ENCODE measurements around the gene U2AF1. TPM values are rescaled to one million over a fixed set of nuclear protein-coding genes. Genes with fewer than 3 reads are reported as not detected.
"Not testable (repeated sequence)": the region's sequence is repeated elsewhere in the genome, so short reads cannot be mapped to it uniquely, and the experiment has no call there.

Gene U2AF1
- 55.8 TPM for polyA plus RNA-seq (2013, experiment 1 of 2; ENCODE audit: insufficient read length)
- 49.7 TPM for polyA plus RNA-seq (2013, experiment 2 of 2; ENCODE audit: insufficient read length)

GRCh38 chr21:43106965-43107793 lies at the start of gene U2AF1:
TSS of gene U2AF1 (minus strand) at chr21:43107570. CDS start at chr21:43107494, 76 bp downstream.
- DNase-seq, result not testable (repeated sequence)

GRCh38 chr21:43153601-43154000 lies 46.2 kb upstream of the U2AF1 start:
- not testable (repeated sequence) for DNase-seq

- DNase-seq, result not testable (repeated sequence)
These were observed 42.0 kb upstream of the U2AF1 start for GRCh38 chr21:43149344-43149743.

GRCh38 chr21:43147999-43148398 lies 40.6 kb upstream of the U2AF1 start:
- not testable (repeated sequence) for DNase-seq

GRCh38 chr21:43146637-43147036 lies 39.3 kb upstream of the U2AF1 start:
- not testable (repeated sequence) for DNase-seq

GRCh38 chr21:43141407-43141806 lies 34.0 kb upstream of the U2AF1 start:
- not testable (repeated sequence) for DNase-seq

GRCh38 chr21:43138944-43139343 lies 31.6 kb upstream of the U2AF1 start:
- DNase-seq, result not testable (repeated sequence)

- DNase-seq, result not testable (repeated sequence)
These were observed 27.1 kb upstream of the U2AF1 start for GRCh38 chr21:43134520-43134919.

- not testable (repeated sequence) for DNase-seq
These were observed 22.7 kb upstream of the U2AF1 start for GRCh38 chr21:43130094-43130493.

- not testable (repeated sequence) for DNase-seq
These were observed 8.6 kb upstream of the U2AF1 start for GRCh38 chr21:43115956-43116355.

- DNase-seq, result not testable (repeated sequence)
These were observed 7.1 kb upstream of the U2AF1 start for GRCh38 chr21:43114483-43114882.

- not testable (repeated sequence) for DNase-seq
These were observed 1.6 kb upstream of the U2AF1 start for GRCh38 chr21:43109006-43109405.

GRCh38 chr21:43108177-43108576 lies 807 bp upstream of the U2AF1 start:
- not testable (repeated sequence) for DNase-seq

- DNase-seq, result not testable (repeated sequence)
These were observed 396 bp upstream of the U2AF1 start for GRCh38 chr21:43107794-43108137.

GRCh38 chr21:43104642-43105041 lies 2.7 kb downstream of the U2AF1 start:
- DNase-seq, result not testable (repeated sequence)

- not testable (repeated sequence) for DNase-seq
These were observed 5.1 kb downstream of the U2AF1 start for GRCh38 chr21:43102281-43102680.

GRCh38 chr21:43101676-43102075 lies 5.7 kb downstream of the U2AF1 start:
- DNase-seq, result not testable (repeated sequence)

- not testable (repeated sequence) for DNase-seq
These were observed 6.4 kb downstream of the U2AF1 start for GRCh38 chr21:43101000-43101399.

- not testable (repeated sequence) for DNase-seq
These were observed 15.3 kb downstream of the U2AF1 start for GRCh38 chr21:43091979-43092614.

GRCh38 chr21:43090947-43091346 lies 16.4 kb downstream of the U2AF1 start:
- not testable (repeated sequence) for DNase-seq

- DNase-seq, result not testable (repeated sequence)
These were observed 17.9 kb downstream of the U2AF1 start for GRCh38 chr21:43089463-43089862.

- not testable (repeated sequence) for DNase-seq
These were observed 24.6 kb downstream of the U2AF1 start for GRCh38 chr21:43082587-43083300.

- DNase-seq, result not testable (repeated sequence)
These were observed 30.7 kb downstream of the U2AF1 start for GRCh38 chr21:43076643-43077042.
